Fibroblast of pulmonary artery (primary cell): Measurements from ENCODE around the gene UBE2QL1.

Experiments used
- DNase-seq: peaks from one replicate; pipeline ENCODE4 v3.0.0-alpha.2; 2010; ENCODE audit warnings: low read depth
- H3K4me3 ChIP-seq: replicated peaks from 2 replicates; pipeline ENCODE4 v1.5.1; 2011; ENCODE audit warnings: low read depth, mild to moderate bottlenecking, control low read depth, low read length, moderate library complexity
- TF ChIP-seq, protein P1 (sequence below): IDR thresholded peaks from 2 replicates; pipeline ENCODE4 v1.5.1; 2011; ENCODE audit warnings: mild to moderate bottlenecking, control low read depth, low read length, inconsistent platforms; ENCODE audit errors: missing control alignments

The UBE2QL1 gene

DNA sequence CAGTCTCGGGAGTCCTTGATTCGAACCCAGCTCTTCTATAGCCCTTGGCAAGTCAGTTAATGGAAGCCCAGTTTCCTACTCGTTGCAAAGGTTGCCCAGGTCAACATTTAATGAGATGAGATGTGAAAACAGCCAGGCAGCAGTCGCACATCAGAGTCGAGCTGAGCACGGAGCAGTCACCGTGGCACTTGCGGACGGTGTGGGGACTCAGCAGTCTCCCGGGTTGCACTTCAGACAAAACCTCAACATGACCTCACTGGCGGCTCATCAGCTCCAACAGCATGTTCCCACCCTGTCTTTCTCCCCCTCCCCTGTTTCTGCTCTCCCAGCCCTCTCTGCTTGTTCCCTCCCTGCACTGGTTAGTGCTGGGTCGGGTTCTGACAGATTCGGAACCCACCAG is 35.8 kb downstream of the UBE2QL1 start:
- TF ChIP-seq, protein P1, sequence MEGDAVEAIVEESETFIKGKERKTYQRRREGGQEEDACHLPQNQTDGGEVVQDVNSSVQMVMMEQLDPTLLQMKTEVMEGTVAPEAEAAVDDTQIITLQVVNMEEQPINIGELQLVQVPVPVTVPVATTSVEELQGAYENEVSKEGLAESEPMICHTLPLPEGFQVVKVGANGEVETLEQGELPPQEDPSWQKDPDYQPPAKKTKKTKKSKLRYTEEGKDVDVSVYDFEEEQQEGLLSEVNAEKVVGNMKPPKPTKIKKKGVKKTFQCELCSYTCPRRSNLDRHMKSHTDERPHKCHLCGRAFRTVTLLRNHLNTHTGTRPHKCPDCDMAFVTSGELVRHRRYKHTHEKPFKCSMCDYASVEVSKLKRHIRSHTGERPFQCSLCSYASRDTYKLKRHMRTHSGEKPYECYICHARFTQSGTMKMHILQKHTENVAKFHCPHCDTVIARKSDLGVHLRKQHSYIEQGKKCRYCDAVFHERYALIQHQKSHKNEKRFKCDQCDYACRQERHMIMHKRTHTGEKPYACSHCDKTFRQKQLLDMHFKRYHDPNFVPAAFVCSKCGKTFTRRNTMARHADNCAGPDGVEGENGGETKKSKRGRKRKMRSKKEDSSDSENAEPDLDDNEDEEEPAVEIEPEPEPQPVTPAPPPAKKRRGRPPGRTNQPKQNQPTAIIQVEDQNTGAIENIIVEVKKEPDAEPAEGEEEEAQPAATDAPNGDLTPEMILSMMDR: no peak
- no peak overlapping the region for H3K4me3 ChIP-seq
- no peak for DNase-seq

DNA sequence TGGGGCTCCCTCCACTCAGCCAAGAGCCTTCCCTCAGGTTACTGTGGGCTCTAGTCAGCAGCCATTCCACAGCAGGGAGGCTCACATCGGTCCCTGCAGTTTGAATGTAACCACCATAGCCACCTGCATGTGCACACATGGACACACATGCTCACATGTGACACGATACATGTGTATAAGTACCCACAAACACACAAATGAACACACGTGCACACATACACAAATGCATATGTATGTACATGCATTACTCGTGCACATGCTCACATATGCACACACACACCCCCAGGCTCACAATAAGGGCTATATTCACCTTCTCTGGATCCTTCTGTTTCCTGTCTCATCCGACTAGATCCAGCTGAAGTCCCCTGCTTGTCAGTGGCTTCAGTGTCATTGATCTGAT is 36.2 kb downstream of the UBE2QL1 start:
- no peak for DNase-seq
- no peak overlapping the region for H3K4me3 ChIP-seq
- TF ChIP-seq, protein P1: no peak

DNA sequence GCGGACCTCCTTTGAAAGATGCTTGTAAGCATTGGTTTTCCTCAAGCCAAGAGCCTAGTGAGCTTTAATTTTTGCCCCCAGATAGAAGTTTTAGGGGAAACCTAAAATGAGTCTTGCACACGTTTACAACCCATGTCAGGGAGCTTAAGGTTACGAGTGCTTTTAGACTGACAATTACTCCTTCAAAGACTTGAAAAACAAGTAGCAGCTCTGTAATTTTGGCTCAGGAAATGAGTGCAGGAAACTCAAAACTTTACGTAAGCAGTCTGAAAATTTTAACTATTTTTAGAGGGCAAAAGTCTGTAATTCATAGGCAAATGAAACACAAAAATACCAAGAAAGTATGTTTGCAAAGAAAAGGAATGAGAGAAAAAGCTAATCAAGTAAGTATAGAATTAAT is 36.8 kb downstream of the UBE2QL1 start:
- no peak for DNase-seq
- TF ChIP-seq, protein P1: no peak
- no peak overlapping the region for H3K4me3 ChIP-seq

DNA sequence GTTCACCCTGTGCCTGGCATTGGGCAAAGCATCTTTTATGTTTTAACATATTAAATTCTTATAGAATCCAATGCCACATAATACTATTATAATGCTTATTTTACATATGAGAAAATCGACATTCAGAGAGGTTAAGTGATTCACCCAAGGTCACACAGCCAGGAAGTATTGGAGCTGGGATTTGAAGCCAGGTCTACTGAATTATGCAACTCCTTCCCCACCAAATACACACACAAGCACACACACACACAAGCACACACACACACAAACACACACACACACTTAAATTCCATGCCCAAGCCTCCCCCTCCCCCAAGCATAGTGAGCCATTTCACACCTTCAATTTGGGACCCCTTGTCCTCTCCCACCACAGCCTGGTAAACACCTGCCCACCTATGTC is 37.4 kb downstream of the UBE2QL1 start:
- no peak overlapping the region for H3K4me3 ChIP-seq
- DNase-seq: no peak
- TF ChIP-seq, protein P1: no peak

DNA sequence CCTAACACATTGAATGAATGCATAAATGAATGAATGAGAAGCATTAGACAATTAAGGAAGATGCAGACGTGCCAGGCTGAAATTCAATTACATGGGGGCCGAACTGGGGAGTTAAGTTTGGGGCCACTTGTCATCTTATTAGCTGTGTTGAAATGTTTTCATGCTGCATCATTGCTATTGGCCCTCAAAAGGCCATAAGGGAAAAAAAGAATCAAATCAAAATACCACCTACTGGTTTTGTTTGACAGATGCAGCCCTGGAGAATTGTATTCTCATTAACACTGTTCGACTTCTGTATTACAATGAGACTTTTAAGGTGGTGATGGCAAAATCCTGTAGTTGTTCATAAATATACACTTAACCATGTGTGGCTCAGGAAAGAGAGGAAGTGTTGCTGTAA is 38.4 kb downstream of the UBE2QL1 start:
- TF ChIP-seq, protein P1: no peak
- no peak for DNase-seq
- H3K4me3 ChIP-seq: no peak overlapping the region

DNA sequence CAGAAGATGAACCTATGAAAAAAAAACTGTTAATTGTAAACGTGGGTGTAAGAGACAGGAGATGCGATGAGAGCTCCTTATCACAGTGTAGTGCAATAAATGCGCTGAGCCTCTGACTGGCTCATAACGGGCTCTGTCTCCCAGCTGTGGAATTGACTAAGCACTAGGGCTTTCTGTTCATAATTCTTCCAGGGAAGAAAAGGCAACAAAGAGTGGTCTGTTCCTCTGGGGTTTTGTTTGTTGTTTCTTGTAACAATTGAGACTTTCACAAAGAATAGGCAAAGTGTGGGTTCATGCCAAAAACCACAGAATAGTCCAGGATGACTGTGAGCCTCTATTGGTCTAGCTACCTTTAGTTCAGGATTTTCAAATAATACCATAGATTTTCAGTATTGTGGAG is 39.4 kb downstream of the UBE2QL1 start:
- DNase-seq: no peak
- TF ChIP-seq, protein P1: no peak

DNA sequence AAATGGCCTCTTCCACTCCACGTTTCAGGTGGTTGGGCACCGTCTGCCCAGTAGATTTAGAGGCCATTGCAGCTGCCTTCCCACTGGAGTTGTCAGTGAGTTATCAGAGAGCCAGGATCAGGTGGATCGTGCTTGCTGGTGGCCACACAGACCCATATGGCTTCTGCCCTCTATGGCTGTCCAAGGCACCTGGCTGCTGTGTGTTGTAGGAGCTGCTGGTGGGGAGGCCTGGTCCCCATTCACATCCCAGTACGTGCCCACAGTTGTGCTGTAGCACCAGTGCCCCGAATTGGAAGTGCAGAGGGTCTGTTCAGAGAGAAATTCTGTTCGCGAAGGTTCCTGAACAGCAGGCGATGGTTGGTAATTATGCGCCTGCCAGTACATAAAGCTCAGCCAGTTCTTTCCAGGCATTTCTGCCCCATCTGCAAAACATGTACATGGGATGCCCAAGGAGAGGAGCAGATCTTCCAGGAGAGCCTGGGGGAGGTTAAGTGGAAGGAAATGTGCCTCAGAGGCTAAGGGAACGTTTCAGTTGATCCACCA is 41.1 kb downstream of the UBE2QL1 start:
- no peak overlapping the region for H3K4me3 ChIP-seq
- no peak for DNase-seq
- TF ChIP-seq, protein P1: no peak

More for the DNA sequence above, 39.4 kb downstream of the UBE2QL1 start:
- no peak overlapping the region for H3K4me3 ChIP-seq
